ENCODE results near the gene AMPD2. TPM values are rescaled to one million over a fixed set of nuclear protein-coding genes. Genes with fewer than 3 reads are reported as not detected.
A peak's percentile ranks its signal among the peaks of the same experiment; 100 is the strongest.

AMPD2 gene
- total and polyA plus RNA-seq, 2 of the 8 experiments (the other 6 are each of a cell fraction or from before 2014, with no cell fraction given) = 37.2 to 67.7 TPM

- H3K79me2 ChIP-seq (ENCODE audit: control insufficient read depth in 1 of 2, insufficient read depth in 2 of 2, low read length in 2 of 2) = no peaks in the 10 kb centered on the region
- no peak overlapping the region for H3K4ac ChIP-seq (replicated peaks; ENCODE audit: insufficient read length, low read depth, low read length)
- no peak overlapping the region for H4K8ac ChIP-seq (ENCODE audit: extremely low read depth, insufficient read depth, low read length)
- peaks cover 17 to 27% (median 24%) of the 10 kb centered on the region in 4 experiments for H3K36me3 ChIP-seq (ENCODE audit: control insufficient read depth in 2 of 4, insufficient read depth in 4 of 4, low read length in 3 of 4)
- H2BK120ac ChIP-seq (replicated peaks; ENCODE audit: low read depth, low read length) = no peak overlapping the region
- H3K18ac ChIP-seq (ENCODE audit: extremely low read depth, low read length) = no peak overlapping the region
- H3K27me3 ChIP-seq (replicated peaks in 1 of 4; ENCODE audit: control insufficient read depth in 3 of 4, extremely low read depth in 1 of 4, insufficient read depth in 3 of 4, low read length in 3 of 4) = no peaks in the 10 kb centered on the region
- H3K4me1 ChIP-seq (replicated peaks in 1 of 4; ENCODE audit: control insufficient read depth in 3 of 4, insufficient read depth in 4 of 4, low read length in 3 of 4) = peaks cover 0 to 2% (median under 1%) of the 10 kb centered on the region in 4 experiments; a peak in 3 of 7 replicates
- no peak overlapping the region for H2AFZ ChIP-seq (ENCODE audit: low read length)
- no peak overlapping the region for H3K4me3 ChIP-seq (ENCODE audit: extremely low read depth in 1 of 4, insufficient read depth in 2 of 4, low read depth in 3 of 4, low read length in 4 of 4)
- H3K79me1 ChIP-seq (ENCODE audit: low read depth, low read length) = no peaks in the 10 kb centered on the region
- FAIRE-seq (no peak), DNase-seq (ENCODE audit: low read depth in 1 of 2, low spot score in 2 of 2) (peak in 1 of 2 experiments; percentile 17)
- WGBS, 2 experiments (ENCODE audit: extremely low coverage in 1 of 2, insufficient coverage in 1 of 2, insufficient read length in 1 of 2, insufficient replicate concordance in 2 of 2, low coverage in 1 of 2, low lambda C conversion rate in 2 of 2, missing lambda C conversion rate in 1 of 2) = 95% methylated on average over 14 of the region's 14 CpGs; no CpG with 5 or more reads in 1 of the 2 experiments
- CTCF ChIA-PET (ENCODE audit: partially characterized antibody) = interaction anchor here (0.6 to 10.4 kb wide), 22 partner anchors 9 to 323 kb away, joined by 3 to 73 read pairs (median 3); partner anchors contain the start of genes AMPD2, EPS8L3, GNAI3 and GNAT2
- H3K14ac ChIP-seq (ENCODE audit: insufficient read length) = no peak overlapping the region
- H3K27ac ChIP-seq (ENCODE audit: low read depth, low read length) = no peak overlapping the region
- H2BK5ac ChIP-seq (ENCODE audit: low read depth, low read length) = peak overlapping the region; percentile 91
- no peak overlapping the region for H4K91ac ChIP-seq (replicated peaks; ENCODE audit: insufficient read length, low read length)
- no peak overlapping the region for H2BK12ac ChIP-seq (ENCODE audit: low read depth, low read length)
- peaks cover 0 to 15% of the 10 kb centered on the region in 2 experiments for H4K20me1 ChIP-seq (replicated peaks in 1 of 2; ENCODE audit: control insufficient read depth in 1 of 2, insufficient read depth in 2 of 2, low read length in 2 of 2)
- POLR2A ChIA-PET (ENCODE audit: partially characterized antibody) = interaction anchor here (0.7 to 1.6 kb wide), 3 partner anchors 11 to 85 kb away, joined by 3 to 5 read pairs (median 4); partner anchors contain the start of genes AMPD2, GNAI3 and GNAT2
- no peak overlapping the region for H2AK5ac ChIP-seq (ENCODE audit: low read depth, low read length)
- H4K5ac ChIP-seq (ENCODE audit: insufficient read length, low read depth, low read length) = no peak overlapping the region
- H3K9me3 ChIP-seq (ENCODE audit: insufficient read depth in 2 of 2, low read depth in 1 of 2, low read length in 1 of 2) = no peaks in the 10 kb centered on the region
- no peaks in the 10 kb centered on the region for H3K23me2 ChIP-seq (ENCODE audit: low read depth, low read length)
- no peak overlapping the region for H3K4me2 ChIP-seq (ENCODE audit: insufficient read depth in 1 of 2, low read depth in 2 of 2, low read length in 2 of 2)
- H3K23ac ChIP-seq (ENCODE audit: insufficient read length) = no peak overlapping the region
- H3K9ac ChIP-seq (replicated peaks in 1 of 4; ENCODE audit: extremely low read depth in 1 of 4, low read depth in 3 of 4, low read length in 3 of 4) = no peak overlapping the region
- H2BK20ac ChIP-seq (ENCODE audit: low read length) = no peak overlapping the region
- H3K56ac ChIP-seq (replicated peaks; ENCODE audit: insufficient read length, low read depth, low read length) = no peak overlapping the region
- no peak overlapping the region for H2BK15ac ChIP-seq (ENCODE audit: low read length)
- no peak for TF ChIP-seq RXRA (IDR thresholded peaks at IDR 0.05; ENCODE audit: insufficient read depth, low read depth, low read length)
- TF ChIP-seq ATF2 (IDR thresholded peaks at IDR 0.05; ENCODE audit: low read length) = no peak
- TF ChIP-seq SRF (IDR thresholded peaks at IDR 0.05; ENCODE audit: low read depth, low read length) = no peak
- no peak for TF ChIP-seq POLR2AphosphoS5 (IDR thresholded peaks at IDR 0.05; ENCODE audit: low read depth, low read length)
- TF ChIP-seq FOSL1 (IDR thresholded peaks at IDR 0.05; ENCODE audit: insufficient read depth, low read depth, low read length) = no peak
- no peak for TF ChIP-seq BACH1 (IDR thresholded peaks at IDR 0.05; ENCODE audit: low read length)
- TF ChIP-seq MAX (IDR thresholded peaks at IDR 0.05) = no peak
- no peak for TF ChIP-seq ZNF274 (IDR thresholded peaks at IDR 0.05; ENCODE audit: borderline replicate concordance, extremely low read depth, low read length)
- no peak for TF ChIP-seq GABPA (IDR thresholded peaks at IDR 0.05; ENCODE audit: borderline replicate concordance, insufficient read depth, low read length)
- TF ChIP-seq RFX5 (IDR thresholded peaks at IDR 0.05; ENCODE audit: borderline replicate concordance, low read depth, low read length) = no peak
- TF ChIP-seq TCF12 (IDR thresholded peaks at IDR 0.05; ENCODE audit: low read depth, low read length) = no peak
These were observed 11.4 kb downstream of the AMPD2 start for GRCh38 chr1:109630898-109631512.

All from H1 (cell line).